Neural cell (in vitro differentiated cells): Measurements from ENCODE around the gene MYO5C. TPM values are rescaled to one million over a fixed set of nuclear protein-coding genes. Genes with fewer than 3 reads are reported as not detected.

Experiments
- H2AFZ ChIP-seq: fragments of 200-600, 300-800 bp; sonication (generic), shearing (Covaris generic); 2 replicates; pipeline ENCODE4 v1.6.0; 2014; ENCODE audit warnings: low read depth, mild to moderate bottlenecking, antibody characterized with exemption, low read length, moderate library complexity
- H3F3A ChIP-seq: fragments of 200-600 bp; shearing (Covaris generic); 2 replicates; pipeline ENCODE4 v1.6.1; 2016; ENCODE audit warnings: mild to moderate bottlenecking, moderate library complexity, mixed read lengths, antibody characterized with exemption, low read length; ENCODE audit not compliant: insufficient read depth, poor library complexity, severe bottlenecking
- H3K27ac ChIP-seq: fragments of 200-600, 300-800 bp; sonication (generic), shearing (Covaris generic); 2 replicates; pipeline ENCODE4 v1.5.1; 2014; ENCODE audit warnings: mild to moderate bottlenecking, low read length, moderate library complexity
- H3K27me3 ChIP-seq: fragments of 300-800, 200-600 bp; sonication (generic), shearing (Covaris generic); 2 replicates; pipeline ENCODE4 v1.6.0; 2014; ENCODE audit warnings: mild to moderate bottlenecking, low read depth, low read length, moderate library complexity; ENCODE audit not compliant: insufficient read depth
- H3K36me3 ChIP-seq: fragments of 300-800, 200-600 bp; sonication (generic), shearing (Covaris generic); 2 replicates; pipeline ENCODE4 v1.5.1; 2014; ENCODE audit warnings: mild to moderate bottlenecking, antibody characterized with exemption, low read length, moderate library complexity; ENCODE audit not compliant: insufficient read depth
- H3K4me2 ChIP-seq: fragments of 300-800, 200-600 bp; sonication (generic), shearing (Covaris generic); 2 replicates; pipeline ENCODE4 v1.6.0; 2014; ENCODE audit warnings: mild to moderate bottlenecking, low read length
- H3K4me3 ChIP-seq: fragments of 300-800, 200-600 bp; sonication (generic), shearing (Covaris generic); 2 replicates; pipeline ENCODE4 v1.5.1; 2014; ENCODE audit warnings: mild to moderate bottlenecking, low read length, moderate library complexity
- H3K79me2 ChIP-seq: fragments of 200-600 bp; shearing (Covaris generic); replicated peaks from 2 replicates; pipeline ENCODE4 v1.6.0; 2014; ENCODE audit warnings: mild to moderate bottlenecking, low read length, moderate library complexity; ENCODE audit not compliant: insufficient read depth
- H3K9ac ChIP-seq: fragments of 300-800, 200-600 bp; sonication (generic), shearing (Covaris generic); 2 replicates; pipeline ENCODE4 v1.6.1; 2016; ENCODE audit warnings: mild to moderate bottlenecking, low read length, mixed read lengths
- H3K9me2 ChIP-seq: fragments of 200-600 bp; shearing (Covaris generic); 2 replicates; pipeline ENCODE4 v1.6.1; 2016; ENCODE audit warnings: mild to moderate bottlenecking, low read length, mixed read lengths; ENCODE audit not compliant: insufficient read depth
- H3K9me3 ChIP-seq: fragments of 200-600, 300-800 bp; sonication (generic), shearing (Covaris generic); 2 replicates; pipeline ENCODE4 v1.6.1; 2016; ENCODE audit warnings: mild to moderate bottlenecking, mixed run types, low read length, moderate library complexity, mixed read lengths
- H4K20me1 ChIP-seq: fragments of 200-600 bp; shearing (Covaris generic); 2 replicates; pipeline ENCODE4 v1.6.1; 2016; ENCODE audit warnings: mild to moderate bottlenecking, mixed run types; ENCODE audit not compliant: insufficient read depth
- EP300 ChIP-seq: fragments of 450-650 bp; conservative IDR thresholded peaks from 2 replicates; pipeline ENCODE4 v1.6.1; 2014; ENCODE audit warnings: antibody characterized with exemption, mild to moderate bottlenecking, moderate library complexity; ENCODE audit not compliant: poor library complexity, severe bottlenecking
- EZH2 ChIP-seq: fragments of 200-600, 300-800 bp; shearing (Covaris generic), sonication (generic); IDR thresholded peaks from 2 replicates; pipeline ENCODE4 v1.6.1; 2014; ENCODE audit warnings: antibody characterized with exemption, low read length, borderline replicate concordance, mild to moderate bottlenecking; ENCODE audit not compliant: insufficient read depth, poor library complexity, severe bottlenecking
- MXI1 ChIP-seq: fragments of 450-650 bp; conservative IDR thresholded peaks from 2 replicates; pipeline ENCODE4 v1.6.1; 2014; ENCODE audit warnings: antibody characterized with exemption, mild to moderate bottlenecking; ENCODE audit not compliant: poor library complexity, severe bottlenecking
- POLR2AphosphoS5 ChIP-seq: IDR thresholded peaks from 2 replicates; pipeline ENCODE4 v1.6.1; 2012
- RAD21 ChIP-seq: fragments of 450-650 bp; conservative IDR thresholded peaks from 2 replicates; pipeline ENCODE4 v1.6.1; 2014; ENCODE audit warnings: antibody characterized with exemption, mild to moderate bottlenecking, moderate library complexity
- SMC3 ChIP-seq: fragments of 450-650 bp; conservative IDR thresholded peaks from 2 replicates; pipeline ENCODE4 v1.6.1; 2014; ENCODE audit warnings: antibody characterized with exemption, mild to moderate bottlenecking, moderate library complexity; ENCODE audit not compliant: poor library complexity
- TAF1 ChIP-seq: IDR thresholded peaks from 2 replicates; pipeline ENCODE4 v1.6.1; 2012; ENCODE audit warnings: low read depth
- polyA minus RNA-seq: library from RNA; depleted of rRNA, polyadenylated mRNA; stranded (reverse); fragments of >200 nt; gene quantifications from 2 replicates; pipeline ENCODE4 v1.2.3, GENCODE V29; 2014
- polyA plus RNA-seq: library from polyadenylated mRNA; depleted of rRNA; stranded (reverse); fragments of >200 nt; gene quantifications from 2 replicates; pipeline ENCODE4 v1.2.3, GENCODE V29; 2014
- TF ChIP-seq, protein P1 (sequence below): IDR thresholded peaks from 2 replicates; pipeline ENCODE4 v1.6.1; 2012; ENCODE audit warnings: borderline replicate concordance
- TF ChIP-seq, protein P2 (sequence below): fragments of 450-650 bp; IDR thresholded peaks from 2 replicates; pipeline ENCODE4 v1.5.1; 2014; ENCODE audit warnings: antibody characterized with exemption, mild to moderate bottlenecking, moderate library complexity; ENCODE audit not compliant: poor library complexity, severe bottlenecking

Gene MYO5C
- polyA plus RNA-seq = 0.44 and 0.77 TPM in 2 replicates
- polyA minus RNA-seq = 2.2 and 2.7 TPM in 2 replicates

DNA sequence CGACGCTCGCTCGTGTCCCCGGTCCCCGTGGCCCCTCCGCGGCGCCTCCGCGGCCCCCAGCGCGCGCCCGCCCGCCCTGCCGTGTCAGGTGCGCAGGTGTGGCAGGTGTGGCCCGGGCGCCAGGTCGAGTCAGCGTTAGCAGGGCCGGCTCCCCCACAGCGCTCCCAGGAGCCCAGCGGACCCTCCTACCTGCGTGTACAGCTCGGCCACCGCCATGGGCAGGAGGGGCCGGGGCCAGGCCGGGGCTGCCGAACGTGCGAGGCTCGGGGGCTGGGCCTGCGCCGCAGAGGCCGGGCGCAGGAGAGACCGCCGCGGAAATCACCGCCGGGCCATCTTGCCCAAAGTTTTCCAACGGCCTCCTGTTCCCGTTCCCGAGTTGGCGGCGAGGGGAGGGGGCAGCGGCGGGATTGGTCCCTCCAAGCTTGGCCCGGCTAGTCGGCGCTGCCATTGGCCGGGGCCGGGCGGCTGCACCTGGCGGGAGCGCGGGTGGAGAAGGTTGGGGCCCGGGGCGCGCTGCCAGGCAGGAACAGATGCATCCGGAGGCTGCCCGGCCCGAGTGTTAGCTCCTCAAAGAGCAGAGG, at the start of gene MYO5C:
MYO5C (minus strand) TSS at position 384 of the 581 bp plus-strand sequence; CDS start at position 216, 168 bp downstream.
- Histone ChIP-seq H3K4me3 (peak within 1 kb of the TSS; percentile 68), H4K20me1 (no peaks in the 10 kb centered on the region), H3F3A (no peaks in the 10 kb centered on the region), H3K27ac (no peak within 1 kb of the TSS), H3K36me3 (no peaks in the 10 kb centered on the region), H3K4me2 (no peak within 1 kb of the TSS), H2AFZ (no peak within 1 kb of the TSS), H3K9me3 (no peaks in the 10 kb centered on the region), H3K79me2 (no peaks in the 10 kb centered on the region), H3K9ac (peak within 1 kb of the TSS; percentile 23), H3K9me2 (no peaks in the 10 kb centered on the region), H3K27me3 (peaks cover 17% of the 10 kb centered on the region)
- no peak for TF ChIP-seq EP300

GRCh38 chr15:52344592-52344991, 49.0 kb upstream of the MYO5C start:
- Histone ChIP-seq H3F3A (no peaks in the 10 kb centered on the region), H3K36me3 (no peaks in the 10 kb centered on the region), H3K4me2 (no peak overlapping the region), H3K79me2 (no peaks in the 10 kb centered on the region), H3K27ac (no peak overlapping the region), H3K4me3 (no peak overlapping the region), H4K20me1 (no peaks in the 10 kb centered on the region), H3K9ac (no peak overlapping the region), H3K9me3 (no peaks in the 10 kb centered on the region), H3K27me3 (no peaks in the 10 kb centered on the region), H2AFZ (no peak overlapping the region), H3K9me2 (no peaks in the 10 kb centered on the region)
- TF ChIP-seq TAF1 (no peak), EP300 (no peak), RAD21 (no peak), SMC3 (no peak), MXI1 (no peak), EZH2 (no peak), POLR2AphosphoS5 (no peak)
- TF ChIP-seq, protein P1, sequence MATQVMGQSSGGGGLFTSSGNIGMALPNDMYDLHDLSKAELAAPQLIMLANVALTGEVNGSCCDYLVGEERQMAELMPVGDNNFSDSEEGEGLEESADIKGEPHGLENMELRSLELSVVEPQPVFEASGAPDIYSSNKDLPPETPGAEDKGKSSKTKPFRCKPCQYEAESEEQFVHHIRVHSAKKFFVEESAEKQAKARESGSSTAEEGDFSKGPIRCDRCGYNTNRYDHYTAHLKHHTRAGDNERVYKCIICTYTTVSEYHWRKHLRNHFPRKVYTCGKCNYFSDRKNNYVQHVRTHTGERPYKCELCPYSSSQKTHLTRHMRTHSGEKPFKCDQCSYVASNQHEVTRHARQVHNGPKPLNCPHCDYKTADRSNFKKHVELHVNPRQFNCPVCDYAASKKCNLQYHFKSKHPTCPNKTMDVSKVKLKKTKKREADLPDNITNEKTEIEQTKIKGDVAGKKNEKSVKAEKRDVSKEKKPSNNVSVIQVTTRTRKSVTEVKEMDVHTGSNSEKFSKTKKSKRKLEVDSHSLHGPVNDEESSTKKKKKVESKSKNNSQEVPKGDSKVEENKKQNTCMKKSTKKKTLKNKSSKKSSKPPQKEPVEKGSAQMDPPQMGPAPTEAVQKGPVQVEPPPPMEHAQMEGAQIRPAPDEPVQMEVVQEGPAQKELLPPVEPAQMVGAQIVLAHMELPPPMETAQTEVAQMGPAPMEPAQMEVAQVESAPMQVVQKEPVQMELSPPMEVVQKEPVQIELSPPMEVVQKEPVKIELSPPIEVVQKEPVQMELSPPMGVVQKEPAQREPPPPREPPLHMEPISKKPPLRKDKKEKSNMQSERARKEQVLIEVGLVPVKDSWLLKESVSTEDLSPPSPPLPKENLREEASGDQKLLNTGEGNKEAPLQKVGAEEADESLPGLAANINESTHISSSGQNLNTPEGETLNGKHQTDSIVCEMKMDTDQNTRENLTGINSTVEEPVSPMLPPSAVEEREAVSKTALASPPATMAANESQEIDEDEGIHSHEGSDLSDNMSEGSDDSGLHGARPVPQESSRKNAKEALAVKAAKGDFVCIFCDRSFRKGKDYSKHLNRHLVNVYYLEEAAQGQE = no peak
- TF ChIP-seq, protein P2, sequence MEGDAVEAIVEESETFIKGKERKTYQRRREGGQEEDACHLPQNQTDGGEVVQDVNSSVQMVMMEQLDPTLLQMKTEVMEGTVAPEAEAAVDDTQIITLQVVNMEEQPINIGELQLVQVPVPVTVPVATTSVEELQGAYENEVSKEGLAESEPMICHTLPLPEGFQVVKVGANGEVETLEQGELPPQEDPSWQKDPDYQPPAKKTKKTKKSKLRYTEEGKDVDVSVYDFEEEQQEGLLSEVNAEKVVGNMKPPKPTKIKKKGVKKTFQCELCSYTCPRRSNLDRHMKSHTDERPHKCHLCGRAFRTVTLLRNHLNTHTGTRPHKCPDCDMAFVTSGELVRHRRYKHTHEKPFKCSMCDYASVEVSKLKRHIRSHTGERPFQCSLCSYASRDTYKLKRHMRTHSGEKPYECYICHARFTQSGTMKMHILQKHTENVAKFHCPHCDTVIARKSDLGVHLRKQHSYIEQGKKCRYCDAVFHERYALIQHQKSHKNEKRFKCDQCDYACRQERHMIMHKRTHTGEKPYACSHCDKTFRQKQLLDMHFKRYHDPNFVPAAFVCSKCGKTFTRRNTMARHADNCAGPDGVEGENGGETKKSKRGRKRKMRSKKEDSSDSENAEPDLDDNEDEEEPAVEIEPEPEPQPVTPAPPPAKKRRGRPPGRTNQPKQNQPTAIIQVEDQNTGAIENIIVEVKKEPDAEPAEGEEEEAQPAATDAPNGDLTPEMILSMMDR = no peak
